SH-SY5Y (cell line): Measurements from ENCODE around the gene SSBP3.

ENCODE experiments used
- GATA2 ChIP-seq: IDR thresholded peaks from 2 replicates; pipeline ENCODE4 v1.6.1; 2011; ENCODE audit warnings: mild to moderate bottlenecking, low read depth, low read length
- GATA3 ChIP-seq: IDR thresholded peaks from 2 replicates; pipeline ENCODE4 v1.6.1; 2011; ENCODE audit warnings: low read depth, mild to moderate bottlenecking, low read length, moderate library complexity

The SSBP3 gene

GRCh38 chr1:54400329-54400728 lies 5.9 kb downstream of the SSBP3 start:
- TF ChIP-seq GATA2: no peak
- TF ChIP-seq GATA3: no peak

- no peak for TF ChIP-seq GATA3
- no peak for TF ChIP-seq GATA2
These were observed 6.4 kb downstream of the SSBP3 start for GRCh38 chr1:54399765-54400164.

DNA sequence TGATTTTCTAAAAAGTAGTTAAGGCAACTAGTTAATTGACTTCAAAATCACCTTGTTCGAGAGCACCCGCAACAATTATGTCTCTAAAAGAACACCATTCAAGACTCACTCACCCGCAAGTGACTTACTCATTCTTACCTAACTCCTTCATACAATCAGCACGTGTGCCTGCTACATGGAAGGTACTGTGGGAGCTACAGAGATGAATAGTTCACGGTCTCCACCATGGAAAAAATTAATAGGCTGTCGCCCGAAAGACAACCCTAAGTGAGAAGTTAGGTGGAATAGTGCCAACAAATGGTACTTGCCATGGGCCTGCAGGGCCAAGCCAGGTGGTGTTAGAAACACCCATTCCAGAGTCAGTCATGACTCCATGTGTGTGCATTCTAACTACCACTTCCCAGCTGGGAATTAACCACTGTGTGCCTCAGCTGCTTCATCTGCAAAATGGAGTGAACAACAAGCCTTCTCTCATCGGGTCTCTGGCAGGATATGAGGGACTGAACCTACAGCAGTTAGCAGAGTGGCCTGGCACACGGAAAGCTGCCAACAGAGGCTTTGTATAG lies 7.1 kb downstream of the SSBP3 start:
- TF ChIP-seq GATA3 (no peak), GATA2 (no peak)

- TF ChIP-seq GATA3 (no peak), GATA2 (no peak)
These were observed 8.2 kb downstream of the SSBP3 start for GRCh38 chr1:54397980-54398379.

DNA sequence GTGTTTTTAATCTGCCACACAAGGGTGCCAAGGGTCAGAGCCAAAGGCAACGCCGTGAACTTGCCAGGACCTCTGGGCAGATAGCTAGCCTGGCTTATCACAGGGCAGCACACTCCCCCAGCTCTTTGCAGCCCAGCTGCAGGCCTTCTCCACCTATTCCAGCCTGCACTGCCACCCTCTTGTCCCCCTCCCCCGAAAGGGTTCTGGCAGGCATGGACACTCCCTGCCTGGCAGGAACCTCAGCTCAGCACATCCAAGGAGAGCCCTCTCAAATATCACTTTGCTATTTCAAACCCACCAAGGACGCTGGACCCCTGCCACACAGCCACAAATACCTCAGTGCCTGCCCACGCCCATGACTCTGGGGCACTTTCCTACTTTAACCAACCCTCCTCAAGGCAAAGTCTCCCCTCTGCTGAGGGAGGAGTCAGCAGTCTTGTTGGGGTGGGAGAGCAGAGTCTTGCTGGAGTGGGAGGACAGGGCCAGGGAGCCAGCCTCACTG lies 9.1 kb downstream of the SSBP3 start:
- no peak for TF ChIP-seq GATA3
- TF ChIP-seq GATA2: 0 out of 2 replicates have a peak, but pooled peaks have one; percentile 10

DNA sequence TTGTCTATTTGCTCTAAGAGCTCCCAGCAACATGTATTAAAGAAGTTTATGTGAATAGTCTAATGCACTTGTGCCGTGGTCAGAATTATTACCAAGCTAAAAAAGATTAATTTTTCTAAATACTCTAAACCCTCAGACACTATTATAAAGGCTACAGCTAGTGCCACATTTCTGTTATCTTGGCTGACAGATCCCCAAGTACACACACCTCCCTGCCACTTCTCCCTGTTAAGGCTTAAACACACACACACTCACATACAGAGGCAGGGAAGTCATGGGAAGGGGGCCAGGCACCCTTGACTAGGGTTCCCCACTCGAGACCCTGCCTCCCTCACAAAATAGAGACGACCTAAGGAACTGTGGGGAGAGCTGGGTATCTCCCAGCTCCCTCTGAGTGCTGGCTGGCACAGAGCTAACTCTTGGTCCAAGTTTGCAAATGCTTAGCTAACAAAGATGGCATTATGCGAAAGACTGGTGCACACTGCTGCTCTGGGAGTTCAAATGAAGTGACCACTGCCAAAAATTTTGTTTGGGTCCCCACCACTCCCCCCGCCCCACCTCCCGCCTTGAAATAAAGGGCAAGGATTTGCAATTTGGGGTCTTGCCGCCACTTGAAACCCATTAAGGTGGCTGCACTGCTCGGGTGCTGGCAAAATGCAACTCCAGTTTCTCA lies 9.8 kb downstream of the SSBP3 start:
- TF ChIP-seq GATA2: no peak
- no peak for TF ChIP-seq GATA3

DNA sequence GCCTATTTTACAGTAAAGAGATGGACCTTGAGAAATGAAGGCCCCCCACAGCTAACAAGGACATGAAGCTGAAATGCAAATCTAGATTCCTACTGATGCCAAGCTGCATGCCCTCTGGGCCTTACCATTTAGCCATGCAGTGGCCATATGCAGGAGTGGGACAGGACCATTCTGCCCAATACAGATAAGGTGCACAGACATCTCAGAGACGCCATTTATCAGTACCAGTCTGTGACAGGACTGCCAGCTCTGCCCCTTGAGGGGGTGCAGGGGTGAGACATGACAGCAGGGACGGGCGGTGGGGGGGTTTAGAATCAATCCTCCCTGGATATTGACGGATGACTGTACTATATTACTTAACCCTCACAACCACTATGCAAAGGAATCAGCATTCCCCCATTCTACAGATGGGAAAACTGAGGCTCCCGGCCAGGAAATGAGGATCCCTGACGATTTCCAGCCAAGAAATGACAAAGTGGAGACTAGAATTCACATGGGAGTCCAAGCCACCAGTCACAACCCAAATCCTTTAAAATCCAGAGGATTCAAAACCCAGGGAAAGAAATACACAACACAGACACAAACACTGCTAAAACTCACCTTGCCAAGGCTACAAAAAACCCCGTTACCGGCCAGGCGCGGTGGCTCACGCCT lies 10.8 kb downstream of the SSBP3 start:
- TF ChIP-seq GATA2 (no peak), GATA3 (no peak)

- no peak for TF ChIP-seq GATA2
- no peak for TF ChIP-seq GATA3
These were observed 12.1 kb downstream of the SSBP3 start for GRCh38 chr1:54394104-54394503.

GRCh38 chr1:54392401-54392800 lies 13.8 kb downstream of the SSBP3 start:
- TF ChIP-seq GATA3: no peak
- no peak for TF ChIP-seq GATA2

GRCh38 chr1:54391450-54392209 lies 14.6 kb downstream of the SSBP3 start:
- TF ChIP-seq GATA3 (no peak), GATA2 (no peak)

DNA sequence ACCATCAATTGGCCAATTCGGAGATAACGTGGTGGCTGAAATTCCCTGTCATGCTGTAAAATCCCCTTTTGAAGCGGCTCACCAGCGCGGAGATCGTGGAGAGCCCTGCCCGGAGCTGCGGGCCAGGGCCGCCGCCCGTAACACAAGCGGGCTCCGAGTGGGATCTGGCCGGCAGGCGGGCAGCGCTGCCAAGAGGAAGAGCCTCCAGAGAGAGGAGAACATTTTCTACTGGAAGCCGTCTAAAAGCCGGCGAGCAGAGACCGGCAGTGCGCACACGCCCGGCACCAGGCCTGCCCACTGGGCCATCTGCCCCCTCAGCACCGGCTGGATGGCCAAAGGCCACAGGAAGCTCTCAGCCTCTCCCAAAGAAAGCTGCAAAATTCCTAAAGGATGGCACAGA lies 15.5 kb downstream of the SSBP3 start:
- no peak for TF ChIP-seq GATA3
- no peak for TF ChIP-seq GATA2

- TF ChIP-seq GATA3: no peak
These were observed 18.8 kb downstream of the SSBP3 start for GRCh38 chr1:54387419-54387818.

- no peak for TF ChIP-seq GATA3
- TF ChIP-seq GATA2: no peak
These were observed 20.5 kb downstream of the SSBP3 start for GRCh38 chr1:54385727-54386022.

DNA sequence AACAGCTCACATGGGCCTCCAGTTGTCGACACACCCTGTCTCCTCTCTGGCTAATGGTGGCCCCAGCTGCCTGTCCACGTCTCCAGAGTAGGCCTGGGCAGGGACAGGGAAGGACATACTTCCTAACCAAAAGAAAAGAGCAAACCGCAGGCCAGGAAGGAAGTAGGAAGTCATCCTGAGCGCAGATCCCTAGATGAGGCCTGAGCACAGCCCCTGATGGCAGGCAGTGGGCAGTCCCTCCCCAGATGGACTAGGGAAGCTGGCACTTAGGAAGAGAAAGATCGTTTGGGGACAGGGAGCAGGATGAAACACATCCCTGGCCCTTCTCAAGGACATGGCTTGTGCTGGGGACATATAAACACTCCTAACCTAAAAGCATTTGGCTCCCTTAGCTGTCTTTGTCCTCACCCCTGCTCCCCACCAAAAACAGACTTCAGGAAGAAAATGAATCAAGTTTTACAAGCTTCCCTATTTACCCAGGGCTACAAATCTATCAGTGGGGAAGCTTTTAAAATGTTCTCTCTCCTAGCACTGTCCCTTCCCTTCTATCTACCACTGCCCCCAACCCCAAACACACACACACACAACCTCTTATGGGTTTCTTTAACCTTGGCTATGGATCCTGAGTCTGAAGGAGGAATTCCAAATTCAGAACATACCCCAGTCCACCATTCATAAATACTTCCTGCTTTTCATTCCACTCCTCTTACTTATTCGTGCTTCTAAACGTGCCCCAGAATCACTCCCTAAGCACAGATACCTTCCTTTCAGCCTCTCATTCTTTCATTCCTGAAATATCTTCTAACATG lies 21.1 kb downstream of the SSBP3 start:
- no peak for TF ChIP-seq GATA3
- TF ChIP-seq GATA2: no peak

- TF ChIP-seq GATA3: no peak
- TF ChIP-seq GATA2: no peak
These were observed 21.7 kb downstream of the SSBP3 start for GRCh38 chr1:54384471-54384870.
